ENCODE data around the gene GAK. TPM values are rescaled to one million over a fixed set of nuclear protein-coding genes. Genes with fewer than 3 reads are reported as not detected.

Gene GAK
- total RNA-seq, 1 experiment from 2014 or later = 92.8 TPM

DNA sequence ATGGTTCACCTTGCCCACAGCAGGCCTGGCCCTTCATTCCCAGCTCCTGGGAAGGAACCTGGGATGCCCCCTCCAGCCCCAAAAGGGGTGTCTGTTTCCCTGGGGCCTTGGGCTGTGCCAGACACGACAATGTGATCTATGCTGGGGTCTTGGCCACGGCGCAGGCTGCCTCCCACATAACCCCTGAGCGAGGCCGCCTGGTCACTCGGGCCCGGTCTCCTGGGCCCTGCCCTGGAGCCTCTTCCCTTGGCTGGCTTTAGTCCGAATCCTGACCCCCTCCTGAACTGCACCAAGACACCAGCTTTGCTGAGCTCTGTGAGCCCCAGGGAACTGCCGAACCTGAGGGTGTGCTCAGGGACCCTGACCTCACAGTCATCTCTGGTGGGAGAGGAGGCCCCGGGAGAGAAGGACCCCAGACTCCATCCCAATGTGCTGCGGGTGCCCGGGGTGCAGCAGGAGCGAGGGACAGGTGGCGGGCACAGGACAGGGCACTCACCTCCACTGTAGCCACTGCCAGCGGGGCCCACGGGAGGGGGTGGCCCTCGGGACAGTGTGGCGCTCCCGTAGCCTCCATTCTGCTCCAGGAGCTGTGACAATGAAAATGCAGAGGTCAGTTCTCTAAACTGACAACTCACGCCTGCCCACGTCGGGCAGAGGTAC is 42.0 kb downstream of the GAK start:
- no peak for DNase-seq (ENCODE audit: low read depth)

DNA sequence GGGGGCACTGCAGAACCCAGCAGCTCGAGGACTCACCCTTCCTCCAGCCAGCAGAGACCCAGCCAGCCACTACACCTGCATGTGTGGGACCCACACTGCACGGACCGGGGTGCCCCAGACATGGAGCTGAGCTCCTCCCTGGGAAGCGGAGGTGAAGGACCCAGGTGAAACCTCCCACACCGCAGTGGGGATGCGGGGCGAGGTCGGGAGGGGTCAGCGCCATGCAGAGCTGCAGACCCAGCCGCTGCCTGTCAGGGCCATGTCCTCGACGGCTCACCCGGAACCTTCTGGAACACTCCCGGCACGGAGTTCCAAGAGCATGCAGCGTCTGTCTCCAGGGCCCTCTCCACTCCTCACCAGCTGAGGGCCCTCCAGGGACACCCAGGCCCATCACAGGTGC is 42.6 kb downstream of the GAK start:
- DNase-seq (ENCODE audit: low read depth) = no peak

DNA sequence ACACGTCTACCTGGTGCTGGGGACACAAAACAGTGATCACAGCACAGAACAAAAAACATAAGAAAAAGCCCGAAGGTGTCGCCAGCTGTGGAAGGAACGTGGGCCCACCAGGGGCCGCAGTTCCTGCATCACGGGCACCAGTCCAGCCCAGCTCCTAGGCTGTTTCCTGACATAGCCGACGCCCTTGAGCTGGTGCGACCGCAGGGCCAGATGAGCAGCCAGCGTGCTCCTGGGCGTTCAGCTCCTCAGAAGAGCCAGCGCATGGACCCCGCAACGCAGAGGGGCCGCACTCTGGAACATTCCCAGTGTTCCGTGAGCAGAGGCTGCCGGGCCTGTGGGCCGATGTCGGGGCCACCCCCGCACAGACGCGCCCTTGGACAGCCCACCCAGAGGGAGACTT is 44.1 kb downstream of the GAK start:
- no peak for DNase-seq (ENCODE audit: low read depth)

DNA sequence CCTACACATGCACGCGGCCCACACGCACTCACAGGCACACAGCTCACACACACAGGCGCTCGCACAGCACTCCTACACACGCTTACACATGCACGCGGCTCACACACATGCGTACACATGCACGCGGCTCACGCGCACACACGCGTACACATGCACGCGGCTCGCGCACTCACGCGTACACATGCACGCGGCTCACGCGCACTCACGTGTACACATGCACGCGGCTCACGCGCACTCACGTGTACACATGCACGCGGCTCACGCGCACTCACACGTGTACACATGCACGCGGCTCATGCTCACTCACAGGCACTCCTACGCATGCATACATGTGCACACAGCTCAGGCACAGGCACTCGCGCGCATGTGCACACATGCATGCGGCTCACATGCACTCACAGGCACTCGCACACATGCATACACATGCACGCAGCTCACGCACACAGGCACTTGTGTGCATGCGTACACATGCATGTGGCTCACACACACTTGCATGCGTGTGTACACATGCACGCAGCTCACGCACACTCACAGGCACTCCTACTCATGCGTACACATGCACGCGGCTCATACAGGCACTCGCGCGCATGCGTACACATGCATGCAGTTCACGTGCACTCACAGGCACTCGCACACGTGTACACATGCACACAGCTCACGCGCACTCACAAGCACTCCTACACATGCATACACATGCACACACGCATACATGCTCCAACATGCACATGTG is 44.9 kb downstream of the GAK start:
- no peak for DNase-seq (ENCODE audit: low read depth)

DNA sequence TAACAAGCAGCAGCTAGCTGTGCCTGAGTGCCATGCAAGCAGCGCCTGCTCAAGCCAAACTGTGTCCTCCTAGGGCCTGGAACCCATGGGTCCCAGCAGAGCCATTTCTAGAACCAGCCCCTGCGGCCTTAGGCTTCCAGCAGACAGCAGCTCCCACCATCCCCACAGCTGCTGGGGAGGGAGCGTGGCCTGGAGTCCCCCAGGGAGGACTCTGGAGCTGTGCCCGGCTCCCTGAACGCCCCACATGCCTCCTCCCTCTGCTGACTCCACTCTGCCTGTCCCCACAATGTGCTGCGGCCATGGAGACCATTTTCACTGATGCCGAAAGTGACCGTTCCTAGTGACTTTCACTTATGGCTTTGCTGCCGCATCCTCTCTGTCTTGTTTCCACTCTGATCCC is 45.9 kb downstream of the GAK start:
- DNase-seq (ENCODE audit: low read depth) = no peak

DNA sequence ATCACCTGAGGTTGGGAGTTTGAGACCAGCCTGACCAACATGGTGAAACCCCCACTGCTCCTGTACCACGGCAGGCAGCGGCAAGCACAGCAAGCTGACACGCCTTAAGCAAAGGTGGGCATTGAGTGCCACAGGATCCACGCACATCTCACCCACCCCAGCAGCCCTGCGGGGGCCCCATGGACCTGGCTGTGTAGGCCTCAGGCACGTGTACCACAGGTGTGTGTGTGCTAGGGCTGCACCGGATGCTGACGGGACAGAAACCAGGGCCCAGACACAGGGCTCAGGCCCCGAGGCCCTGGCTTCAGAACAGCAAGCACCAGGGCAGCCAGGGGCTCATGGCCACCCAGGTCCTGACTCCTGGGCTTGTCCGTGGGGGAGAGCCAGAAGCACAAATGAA is 46.8 kb downstream of the GAK start:
- DNase-seq (ENCODE audit: low read depth) = no peak

DNA sequence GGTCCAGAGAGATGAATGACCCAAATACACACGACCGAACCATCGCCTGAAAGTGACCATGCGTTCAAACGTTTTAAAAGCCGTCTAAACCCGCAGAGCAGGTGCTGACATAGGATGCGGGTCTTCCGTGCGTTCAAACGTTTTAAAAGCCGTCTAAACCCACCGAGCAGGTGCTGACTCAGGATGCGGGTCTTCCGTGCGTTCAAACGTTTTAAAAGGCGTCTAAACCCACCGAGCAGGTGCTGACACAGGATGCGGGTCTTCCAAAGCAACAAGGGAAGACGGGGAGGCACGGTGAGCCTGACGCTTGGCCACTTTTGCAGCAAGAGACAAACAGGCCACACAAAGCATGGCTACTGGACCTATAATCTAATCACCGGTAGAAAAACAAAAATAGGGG is 47.2 kb downstream of the GAK start:
- DNase-seq (ENCODE audit: low read depth) = no peak

DNA sequence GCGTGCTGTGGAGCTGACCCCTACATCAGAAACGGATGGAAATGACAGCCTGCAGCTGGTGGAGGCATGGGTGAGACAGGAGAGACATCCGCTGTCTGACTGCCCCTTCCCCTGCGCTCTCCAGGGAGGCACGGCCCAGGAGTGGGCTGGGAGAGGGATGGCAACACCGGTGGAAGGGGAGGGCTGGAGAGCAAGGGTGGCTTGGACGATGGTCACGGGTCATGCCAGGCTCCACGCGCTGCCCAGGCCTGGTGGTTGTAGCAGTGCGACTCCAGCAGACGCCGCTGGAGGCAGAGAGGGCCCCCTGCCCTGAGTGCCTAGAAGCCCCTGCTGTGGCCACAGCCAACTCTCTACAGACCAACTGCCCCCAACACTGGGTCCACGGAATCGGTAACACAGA is 47.9 kb downstream of the GAK start:
- no peak for DNase-seq (ENCODE audit: low read depth)

DNA sequence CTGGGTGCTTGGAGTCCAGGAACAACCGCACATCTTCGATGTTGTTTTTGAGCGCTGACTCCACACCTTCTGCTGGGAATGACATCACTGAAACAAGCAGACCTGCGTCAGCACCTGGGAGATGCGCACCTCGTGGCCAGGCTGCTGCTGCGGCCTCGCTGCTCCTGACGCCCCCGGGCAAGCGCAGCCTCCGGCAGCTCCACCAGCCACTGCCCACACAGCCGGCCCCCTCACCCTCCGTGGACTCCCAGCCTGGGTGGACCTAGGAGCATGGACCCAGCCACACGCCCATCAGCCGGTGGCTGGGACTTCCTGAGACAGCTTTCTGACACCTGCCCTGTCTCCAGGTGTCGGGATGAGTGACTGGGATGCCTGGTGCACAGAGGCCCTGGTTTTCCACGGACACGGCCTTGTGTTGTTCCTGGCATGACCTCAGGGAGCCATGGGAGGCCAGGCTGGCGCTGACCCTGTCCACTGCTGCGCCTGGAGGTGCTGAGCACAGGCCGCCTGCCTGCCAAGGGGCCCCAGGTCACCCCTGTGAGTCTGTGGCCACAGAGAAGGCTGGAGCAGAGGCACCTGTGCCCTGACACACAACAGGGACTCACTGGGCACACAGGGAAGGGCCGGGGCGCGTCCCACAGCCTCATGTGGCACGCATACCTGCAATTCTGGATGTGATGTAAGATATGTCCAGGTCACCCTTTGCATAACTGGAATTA is 48.6 kb downstream of the GAK start:
- no peak for DNase-seq (ENCODE audit: low read depth)

DNA sequence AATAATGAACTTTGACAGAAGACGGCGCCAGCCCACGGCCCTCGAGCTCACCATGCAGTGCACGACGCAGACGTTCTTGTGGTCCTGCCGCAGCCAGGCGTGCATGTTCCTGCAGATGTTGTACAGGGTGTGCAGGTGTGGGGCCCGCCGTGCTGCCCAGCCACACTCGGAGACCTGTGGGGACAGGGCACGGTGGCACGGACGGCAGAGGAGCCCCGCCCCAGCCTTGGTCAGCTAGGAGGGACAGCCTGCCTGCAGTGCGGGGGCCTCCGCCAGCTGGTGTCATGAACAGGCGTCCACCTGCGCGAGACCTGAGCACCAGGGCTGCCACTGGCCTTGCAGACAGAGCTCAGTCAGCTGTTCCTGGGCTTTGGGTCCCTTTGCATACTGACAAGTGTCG is 49.5 kb downstream of the GAK start:
- no peak for DNase-seq (ENCODE audit: low read depth)

DNA sequence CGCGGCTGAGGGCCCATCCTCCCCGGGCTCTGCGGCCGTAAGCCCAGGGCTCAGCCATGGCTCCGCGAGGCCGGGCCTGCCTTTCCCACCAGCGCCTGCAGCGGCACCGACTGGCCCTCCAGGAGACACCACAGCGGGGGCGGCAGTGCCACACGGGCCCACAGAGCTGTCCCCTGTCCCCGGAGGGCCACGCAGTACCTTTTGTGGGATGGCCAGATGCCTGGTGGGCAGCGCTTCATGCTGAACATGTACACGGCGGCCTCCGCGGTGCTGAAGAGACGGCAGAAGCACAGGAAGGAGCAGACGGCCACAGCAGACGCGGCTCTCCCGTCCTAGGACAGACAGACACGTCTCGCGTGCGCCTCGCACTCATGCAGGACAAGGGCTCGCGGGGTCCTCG is 50.4 kb downstream of the GAK start:
- no peak for DNase-seq (ENCODE audit: low read depth)

DNA sequence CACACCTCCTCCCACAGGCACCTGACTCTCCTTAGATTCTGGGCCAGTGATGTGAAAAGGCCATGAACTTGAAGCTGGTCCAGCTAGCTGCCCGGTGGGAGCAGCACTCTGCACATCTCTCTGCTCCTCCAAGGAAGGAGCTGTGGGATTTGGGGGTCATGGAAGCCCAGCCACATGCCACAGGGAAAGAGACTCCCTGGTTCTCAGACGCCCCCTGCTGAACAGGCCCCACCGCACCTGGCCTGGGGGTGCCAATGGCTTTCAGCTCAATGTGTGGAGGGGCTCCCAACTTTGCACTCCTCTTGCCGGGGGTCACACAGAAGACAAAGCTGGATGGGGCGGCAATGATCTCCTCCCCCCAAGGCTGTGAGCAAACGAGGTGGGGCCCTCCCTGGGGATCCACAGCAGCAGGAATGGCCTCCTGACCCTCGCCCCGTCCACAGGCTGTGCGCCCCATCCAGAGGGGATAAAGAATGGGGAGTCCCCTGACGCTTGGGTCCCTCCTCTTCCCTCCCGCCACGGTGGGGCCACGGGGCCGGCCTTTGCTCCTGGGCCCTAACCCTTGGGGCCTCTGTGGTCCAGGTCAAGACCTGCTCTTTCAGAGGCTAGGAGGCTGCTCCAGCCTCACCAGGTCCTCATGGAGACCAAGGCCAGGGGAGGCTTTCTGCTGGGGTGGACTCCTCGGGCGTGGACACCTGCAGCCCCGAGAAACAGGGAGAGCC is 51.3 kb downstream of the GAK start:
- DNase-seq (ENCODE audit: low read depth) = no peak

DNA sequence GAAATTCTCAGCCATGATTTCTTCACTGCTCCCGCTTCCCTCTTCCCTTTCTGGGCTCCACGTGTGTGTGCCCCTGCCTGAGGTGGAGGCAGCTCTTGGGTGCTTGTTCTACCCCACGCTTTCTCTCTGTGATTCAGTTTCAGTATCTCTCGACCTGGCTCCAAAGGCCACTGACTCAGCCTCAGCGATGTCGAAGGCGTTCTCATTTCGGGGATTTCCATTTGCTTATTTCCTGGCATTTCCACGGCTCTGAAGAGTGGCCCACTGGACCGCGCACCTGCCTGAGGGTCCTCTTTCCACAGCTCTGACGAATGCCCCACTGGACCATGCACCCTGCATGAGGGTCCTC is 52.4 kb downstream of the GAK start:
- DNase-seq (ENCODE audit: low read depth) = no peak

DNA sequence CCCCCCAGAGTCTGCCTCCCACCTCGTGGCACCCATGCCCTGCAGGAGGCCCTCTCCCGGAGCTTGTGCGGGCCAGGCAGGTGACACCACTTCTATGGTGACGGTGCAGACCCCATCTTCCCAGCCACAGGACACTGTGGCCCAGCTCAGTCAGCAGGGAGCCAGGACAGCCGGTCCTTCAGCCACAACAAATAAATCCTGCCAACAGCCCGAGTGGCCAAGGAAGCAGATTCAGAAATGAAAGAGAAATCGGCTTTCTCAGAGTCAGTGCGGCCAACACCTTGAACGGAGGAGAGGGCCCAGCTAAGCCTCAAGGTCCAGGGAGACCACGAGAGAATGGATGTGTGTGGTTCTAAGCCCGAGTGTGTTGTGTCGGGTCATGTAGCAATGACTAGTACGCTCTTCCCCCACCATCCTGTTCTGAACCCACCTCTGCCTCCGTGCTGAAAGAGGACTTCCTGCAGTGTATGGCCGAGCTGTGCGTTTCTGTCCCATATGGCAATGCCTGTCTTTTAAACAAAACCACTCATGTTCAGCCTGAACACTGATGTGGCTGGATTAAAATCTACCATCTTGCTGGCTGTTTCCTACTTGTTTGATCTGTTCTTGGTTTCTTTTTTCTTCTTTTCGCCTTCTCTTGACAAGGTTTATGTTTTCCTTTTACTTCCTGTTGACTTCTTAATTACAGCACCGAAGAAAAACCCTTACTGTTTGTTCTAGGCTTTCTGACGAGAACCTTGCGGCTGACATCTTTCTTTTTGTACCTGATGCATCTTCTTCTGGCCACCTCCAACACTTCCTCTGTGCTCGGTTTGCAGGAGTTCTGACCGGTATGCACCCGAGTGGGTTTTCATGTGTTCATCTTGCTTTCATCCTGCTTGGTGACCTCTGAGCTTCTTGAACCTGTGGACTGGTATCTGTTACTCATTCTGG is 53.1 kb downstream of the GAK start:
- no peak for DNase-seq (ENCODE audit: low read depth)

DNA sequence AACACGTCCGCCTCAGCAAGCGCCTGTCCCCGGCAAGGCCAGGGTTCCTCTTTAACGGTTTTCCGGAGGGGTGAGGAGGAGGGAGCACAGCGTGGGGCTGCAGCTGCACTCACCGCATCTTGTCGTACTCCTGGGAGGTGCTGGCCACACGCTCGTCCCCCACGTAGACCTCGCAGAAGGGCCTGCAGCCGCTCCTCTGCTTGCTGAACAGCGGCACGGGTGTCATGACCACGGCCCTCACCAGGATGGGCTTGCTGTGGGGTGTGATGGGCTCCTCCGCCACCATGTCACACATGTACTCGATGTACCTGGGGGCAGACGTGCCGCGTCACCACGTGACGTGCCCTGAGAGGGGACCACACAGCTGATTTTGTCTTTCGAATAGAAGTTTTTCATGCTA is 54.6 kb downstream of the GAK start:
- DNase-seq (ENCODE audit: low read depth) = no peak

DNA sequence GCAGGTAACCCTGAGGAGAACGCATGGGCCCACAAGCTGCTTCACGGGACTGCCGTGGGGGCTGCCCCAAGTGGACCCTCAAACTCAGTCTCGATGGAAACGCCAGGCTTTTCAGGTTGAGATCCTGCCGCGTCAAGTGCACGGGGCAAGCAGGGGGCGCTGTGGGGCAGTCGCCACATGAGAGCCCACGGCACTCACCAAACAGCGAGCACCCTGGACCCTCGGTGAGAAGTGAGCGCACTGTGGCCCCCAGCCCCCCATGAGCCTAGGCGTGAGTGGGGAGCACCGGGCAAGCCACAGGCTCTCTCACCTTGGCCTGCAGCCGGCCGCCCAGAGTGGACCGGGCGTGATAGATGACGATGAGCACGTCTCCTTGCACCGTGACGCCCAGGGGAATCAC is 55.3 kb downstream of the GAK start:
- no peak for DNase-seq (ENCODE audit: low read depth)

DNA sequence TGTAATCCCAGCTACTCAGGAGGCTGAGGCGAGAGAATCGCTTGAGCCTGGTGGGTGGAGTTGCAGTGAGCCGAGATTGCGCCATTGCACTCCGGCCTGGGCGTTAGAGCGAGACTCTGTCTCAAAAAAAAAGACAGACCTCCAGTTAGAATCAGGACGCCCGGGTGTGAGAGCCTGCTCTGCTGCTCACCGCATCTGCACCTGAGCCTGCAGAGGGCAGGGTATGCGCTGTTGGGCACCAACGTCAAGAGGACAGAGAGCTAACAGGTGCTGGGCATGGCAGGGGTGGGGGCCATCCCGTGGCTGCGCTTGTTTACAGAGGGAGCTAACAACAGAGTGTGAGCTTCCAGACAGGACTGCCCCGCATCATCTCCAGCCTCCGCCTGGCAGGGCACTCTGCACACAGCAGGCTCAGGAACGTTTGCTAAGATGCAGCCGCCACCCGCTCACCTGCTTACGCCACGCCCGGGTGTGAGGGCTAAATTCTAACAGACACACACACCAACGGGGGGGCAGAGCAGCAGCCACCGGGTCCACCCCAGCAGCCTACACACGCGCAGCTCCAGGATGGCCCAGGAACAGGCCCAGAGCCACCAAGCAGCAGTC is 56.2 kb downstream of the GAK start:
- DNase-seq (ENCODE audit: low read depth) = no peak

DNA sequence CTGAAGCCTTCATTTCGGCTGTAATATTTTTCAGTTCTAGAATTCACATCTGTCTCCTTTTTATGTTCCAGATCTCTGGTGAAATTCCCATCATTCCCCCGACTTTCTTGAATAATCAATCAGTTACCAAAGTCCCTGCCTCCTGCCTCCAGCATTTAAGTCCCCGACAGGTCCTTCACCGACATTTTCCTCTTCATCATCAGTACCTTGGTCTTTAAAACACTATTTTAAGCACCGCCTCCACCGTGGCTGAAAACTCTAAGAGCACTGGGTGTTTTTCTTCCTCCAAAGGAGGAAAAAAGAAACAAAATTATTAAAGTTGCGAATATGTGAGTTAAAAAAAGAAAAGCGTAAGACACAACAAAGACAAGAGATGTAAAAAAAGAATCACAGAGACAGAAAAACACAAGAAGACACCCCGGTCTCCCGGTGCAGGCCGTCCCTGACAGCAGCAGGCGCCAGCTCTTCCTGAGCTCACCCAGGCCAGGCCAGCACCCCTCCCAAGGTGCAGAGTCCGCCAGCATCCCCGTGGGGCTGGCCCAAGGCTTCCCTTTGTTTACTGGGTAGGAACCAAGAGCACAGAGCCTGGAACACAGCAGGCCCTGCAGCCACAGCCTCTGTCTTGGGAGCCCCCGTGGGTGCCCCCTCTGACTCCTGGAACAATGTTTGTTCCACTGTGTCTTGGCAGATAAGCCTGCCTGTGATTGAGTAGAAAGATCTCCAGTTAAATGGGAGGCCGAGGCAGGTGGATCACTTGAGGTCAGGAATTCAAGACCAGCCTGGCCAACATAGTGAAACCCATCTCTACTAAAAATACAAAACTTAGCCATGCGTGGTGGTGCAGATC is 56.9 kb downstream of the GAK start:
- DNase-seq (ENCODE audit: low read depth) = no peak

DNA sequence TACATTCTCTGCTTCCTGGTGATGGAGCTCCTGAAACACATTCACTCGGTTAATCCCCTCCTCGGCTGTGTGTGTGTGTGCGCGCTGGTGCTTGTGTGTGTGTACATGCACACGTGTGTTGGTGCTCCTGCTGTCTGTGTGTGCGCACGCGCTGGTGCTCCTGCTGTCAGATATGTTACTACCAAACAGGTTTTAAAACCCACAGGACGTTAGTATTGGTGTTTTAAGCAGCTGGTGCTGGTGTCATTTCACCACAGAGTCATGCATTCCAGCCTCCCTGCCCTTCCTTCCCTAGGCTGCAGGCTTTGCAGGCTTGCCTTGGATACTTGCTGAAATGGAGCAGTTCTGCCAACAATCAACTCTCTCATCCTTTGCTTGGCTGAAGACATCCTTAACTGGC is 58.1 kb downstream of the GAK start:
- no peak for DNase-seq (ENCODE audit: low read depth)
